OCI-LY7 (cell line): ENCODE measurements around the gene KCNQ1. TPM values are rescaled to one million over a fixed set of nuclear protein-coding genes. Genes with fewer than 3 reads are reported as not detected.

Experiments used
- BruUV-seq: library from RNA; stranded (reverse); fragments of 400-500 nt; replicated peaks from 2 replicates; lab custom pipeline; 2021; lab: Mats Ljungman, UMichigan
- CTCF ChIA-PET: fragments of 300-600 bp; sonication (Branson Sonifier 250); formaldehyde crosslinking; loops from one replicate; lab custom pipeline; 2022; ENCODE audit warnings: antibody characterized with exemption; ENCODE audit not compliant: unreplicated experiment; lab: Charles Lee
- POLR2A ChIA-PET: fragments of 300-600 bp; sonication (Branson Sonifier 250); formaldehyde crosslinking; loops from one replicate; lab custom pipeline; 2022; ENCODE audit warnings: antibody characterized with exemption; lab: Charles Lee
- DNase-seq: peaks from one replicate; pipeline ENCODE4 v3.0.0-alpha.2; 2015; ENCODE audit warnings: low spot score
- H2AFZ ChIP-seq: fragments of 200-600 bp; sonication (generic), shearing (Covaris generic); 2 replicates; pipeline ENCODE4 v1.6.1; 2014; ENCODE audit warnings: mild to moderate bottlenecking, antibody characterized with exemption, low read length, moderate library complexity
- H3K27ac ChIP-seq: fragments of 200-600 bp; sonication (generic); 2 replicates; pipeline ENCODE4 v1.5.1; 2014; ENCODE audit warnings: mixed run types, low read depth, mild to moderate bottlenecking, moderate library complexity, low read length, inconsistent platforms; ENCODE audit not compliant: poor library complexity, severe bottlenecking
- H3K36me3 ChIP-seq: fragments of 200-600 bp; sonication (generic); 2 replicates; pipeline ENCODE4 v1.6.1; 2014; ENCODE audit warnings: mild to moderate bottlenecking, antibody characterized with exemption, low read length, moderate library complexity, mixed read lengths; ENCODE audit not compliant: insufficient read depth
- H3K4me1 ChIP-seq: fragments of 200-600 bp; sonication (generic); 2 replicates; pipeline ENCODE4 v1.5.1; 2014; ENCODE audit warnings: mild to moderate bottlenecking, low read length; ENCODE audit not compliant: insufficient read depth, poor library complexity, severe bottlenecking
- H3K4me2 ChIP-seq: fragments of 200-600 bp; sonication (generic); 2 replicates; pipeline ENCODE4 v1.6.1; 2014; ENCODE audit warnings: mild to moderate bottlenecking, low read length
- H3K4me3 ChIP-seq: fragments of 200-600 bp; sonication (generic); 2 replicates; pipeline ENCODE4 v1.5.1; 2014; ENCODE audit warnings: mild to moderate bottlenecking, low read depth, low read length; ENCODE audit not compliant: poor library complexity, severe bottlenecking
- H3K79me2 ChIP-seq: fragments of 200-600 bp; sonication (generic); 2 replicates; pipeline ENCODE4 v1.6.1; 2016; ENCODE audit warnings: low read depth, mild to moderate bottlenecking, low read length, moderate library complexity, mixed read lengths; ENCODE audit not compliant: insufficient read depth
- H3K9me2 ChIP-seq: fragments of 200-600 bp; sonication (generic); 2 replicates; pipeline ENCODE4 v1.6.1; 2016; ENCODE audit warnings: mild to moderate bottlenecking, low read length, mixed read lengths; ENCODE audit not compliant: insufficient read depth
- H3K9me3 ChIP-seq: fragments of 200-600 bp; sonication (generic); 2 replicates; pipeline ENCODE4 v1.6.1; 2014; ENCODE audit warnings: mild to moderate bottlenecking, mixed run types, low read length, mixed read lengths
- H4K20me1 ChIP-seq: fragments of 200-600 bp; sonication (generic); 2 replicates; pipeline ENCODE4 v1.6.1; 2014; ENCODE audit warnings: mild to moderate bottlenecking, antibody characterized with exemption, low read length, moderate library complexity, mixed read lengths; ENCODE audit not compliant: insufficient read depth
- CTCF ChIP-seq: fragments of 200-600 bp; sonication (generic); conservative IDR thresholded peaks from 2 replicates; pipeline ENCODE4 v1.5.1; 2014; ENCODE audit warnings: mild to moderate bottlenecking, antibody characterized with exemption, low read length, moderate library complexity, mixed read lengths
- EZH2phosphoT487 ChIP-seq: fragments of 200-600 bp; sonication (generic); IDR thresholded peaks from 2 replicates; pipeline ENCODE4 v1.6.1; 2018; ENCODE audit warnings: low read depth, borderline replicate concordance, mild to moderate bottlenecking, mixed run types, antibody characterized with exemption, low read length, moderate library complexity, mixed read lengths
- intact Hi-C: fragments of 100-400 bp; cut with micrococcal nuclease; formaldehyde crosslinking; loops from one replicate; pipeline ENCODE4 v1.10.0; 2022; ENCODE audit not compliant: unreplicated experiment
- total RNA-seq, 2 experiments: library from RNA; depleted of rRNA in 1 of 2; stranded (reverse); fragments of >200 nt in 1 of 2; shearing (Covaris generic) in 1 of 2; gene quantifications; 2 replicates each; pipeline ENCODE4 v1.2.3, GENCODE V29; 2014 to 2022

The KCNQ1 gene
- total RNA-seq, 2 experiments from 2014 or later, result 0.22 to 1.3 TPM

- no peak overlapping the region for H2AFZ ChIP-seq
- H3K4me2 ChIP-seq, result no peak overlapping the region; the same call in 1 of the 2 replicates
- ChIA-PET POLR2A (interaction anchor here (1.0 kb wide), 1 partner anchor 9 kb away, joined by 3 read pairs; no protein-coding TSS in a partner anchor), CTCF (interaction anchor here (0.6 kb wide), 1 partner anchor 149 kb away, joined by 3 read pairs; no protein-coding TSS in a partner anchor)
- intact Hi-C loops, result no loop called here
- H3K27ac ChIP-seq, result no peak overlapping the region
- no peaks in the 10 kb centered on the region for H3K9me2 ChIP-seq
- DNase-seq, result no peak
- H3K9me3 ChIP-seq, result no peaks in the 10 kb centered on the region
- no peaks in the 10 kb centered on the region for H3K36me3 ChIP-seq
- H3K79me2 ChIP-seq, result no peaks in the 10 kb centered on the region
- no peak for TF ChIP-seq EZH2phosphoT487
- TF ChIP-seq CTCF, result no peak
- peaks cover 12% of the 10 kb centered on the region; the same call in 1 of the 2 replicates for H4K20me1 ChIP-seq
- no peak overlapping the region for H3K4me3 ChIP-seq
- peaks cover 26% of the 10 kb centered on the region for H3K4me1 ChIP-seq
- no TSS peak for BruUV-seq
Measured at GRCh38 chr11:2681408-2682145, 236.8 kb downstream of the KCNQ1 start.

- Histone ChIP-seq H3K79me2 (no peaks in the 10 kb centered on the region), H3K9me2 (no peaks in the 10 kb centered on the region), H3K4me3 (no peak overlapping the region), H3K36me3 (no peaks in the 10 kb centered on the region), H4K20me1 (peaks cover 5% of the 10 kb centered on the region; the same call in 1 of the 2 replicates), H3K4me1 (peaks cover 14% of the 10 kb centered on the region), H3K4me2 (no peak overlapping the region), H3K9me3 (no peaks in the 10 kb centered on the region), H3K27ac (no peak overlapping the region), H2AFZ (no peak overlapping the region)
- intact Hi-C loops, result no loop called here
- no peak for TF ChIP-seq CTCF
- no peak for TF ChIP-seq EZH2phosphoT487
- no TSS peak for BruUV-seq
- ChIA-PET POLR2A (no interaction called here), CTCF (no interaction called here)
- no peak for DNase-seq
Measured at GRCh38 chr11:2683806-2684205, 239.0 kb downstream of the KCNQ1 start.

- TF ChIP-seq CTCF (no peak), EZH2phosphoT487 (no peak)
- Histone ChIP-seq H3K79me2 (no peaks in the 10 kb centered on the region), H3K9me3 (no peaks in the 10 kb centered on the region), H3K4me1 (peaks cover 14% of the 10 kb centered on the region), H3K9me2 (no peaks in the 10 kb centered on the region), H3K4me2 (no peak overlapping the region), H3K36me3 (no peaks in the 10 kb centered on the region), H3K4me3 (no peak overlapping the region), H3K27ac (no peak overlapping the region), H2AFZ (no peak overlapping the region), H4K20me1 (peaks cover 5% of the 10 kb centered on the region; the same call in 1 of the 2 replicates)
- CTCF ChIA-PET, result no interaction called here
- POLR2A ChIA-PET, result no interaction called here
- BruUV-seq, result no TSS peak
- DNase-seq, result no peak
- intact Hi-C loops, result no loop called here
Measured at GRCh38 chr11:2684581-2684980, 239.8 kb downstream of the KCNQ1 start.
